ENCODE measurements around the gene MED9.
"Not testable (repeated sequence)": the region's sequence is repeated elsewhere in the genome, so short reads cannot be mapped to it uniquely, and the experiment has no call there.

MED9 gene

GRCh38 chr17:17456251-17456650 is 20.5 kb upstream of the MED9 start:
- DNase-seq: no peak

GRCh38 chr17:17457680-17458079 is 19.1 kb upstream of the MED9 start:
- DNase-seq: no peak

GRCh38 chr17:17460038-17460437 is 16.8 kb upstream of the MED9 start:
- DNase-seq: no peak

GRCh38 chr17:17462048-17462824 is 14.6 kb upstream of the MED9 start:
- no peak for DNase-seq

GRCh38 chr17:17463821-17464220 is 13.0 kb upstream of the MED9 start:
- no peak for DNase-seq

GRCh38 chr17:17465878-17466277 is 10.9 kb upstream of the MED9 start:
- DNase-seq: not testable (repeated sequence)

GRCh38 chr17:17466511-17466910 is 10.3 kb upstream of the MED9 start:
- no peak for DNase-seq

GRCh38 chr17:17467016-17467415 is 9.8 kb upstream of the MED9 start:
- DNase-seq: no peak

- no peak for DNase-seq
These were observed 9.1 kb upstream of the MED9 start for GRCh38 chr17:17467720-17468119.

- no peak for DNase-seq
These were observed 8.4 kb upstream of the MED9 start for GRCh38 chr17:17468217-17469010.

- no peak for DNase-seq
These were observed 7.4 kb upstream of the MED9 start for GRCh38 chr17:17469358-17469757.

GRCh38 chr17:17469996-17470395 is 6.8 kb upstream of the MED9 start:
- no peak for DNase-seq

GRCh38 chr17:17472333-17472920 is 4.4 kb upstream of the MED9 start:
- DNase-seq: no peak

GRCh38 chr17:17474341-17474740 is 2.5 kb upstream of the MED9 start:
- no peak for DNase-seq

GRCh38 chr17:17479209-17479608 is 2.4 kb downstream of the MED9 start:
- DNase-seq: no peak

GRCh38 chr17:17480593-17481148 is 3.9 kb downstream of the MED9 start:
- DNase-seq: no peak

GRCh38 chr17:17481860-17482259 is 5.1 kb downstream of the MED9 start:
- DNase-seq: no peak

- no peak for DNase-seq
These were observed 7.7 kb downstream of the MED9 start for GRCh38 chr17:17484451-17484899.

- no peak for DNase-seq
These were observed 8.6 kb downstream of the MED9 start for GRCh38 chr17:17485420-17485819.

- DNase-seq: not testable (repeated sequence)
These were observed 9.6 kb downstream of the MED9 start for GRCh38 chr17:17486416-17486815.

GRCh38 chr17:17487998-17488397 is 11.2 kb downstream of the MED9 start:
- no peak for DNase-seq

- no peak for DNase-seq
These were observed 14.3 kb downstream of the MED9 start for GRCh38 chr17:17491031-17491471.

- peak; percentile 43 for DNase-seq
These were observed 14.8 kb downstream of the MED9 start for GRCh38 chr17:17491546-17491988.
